K562 (cell line): ENCODE results near the gene ECHDC1.

ENCODE experiments used
- ATF2 ChIP-seq: sonication (generic); formaldehyde crosslinking; IDR thresholded peaks from 2 replicates; pipeline ENCODE4 v1.8.1; 2022; ENCODE audit warnings: missing genetic modification reagents
- CSDE1 ChIP-seq, 2 experiments: fragments of 450-650 bp; IDR thresholded peaks; 2 replicates each; pipeline ENCODE4 v1.6.1; 2016; ENCODE audit warnings: mild to moderate bottlenecking in 1 of 2
- EP300 ChIP-seq: IDR thresholded peaks from 2 replicates; pipeline ENCODE4 v1.6.1; 2012; ENCODE audit warnings: low read length, improper control_type of control experiment
- HDAC6 ChIP-seq: IDR thresholded peaks from 2 replicates; pipeline ENCODE4 v1.6.1; 2012; ENCODE audit warnings: low read depth, mild to moderate bottlenecking, control low read depth, inconsistent platforms, low read length, moderate library complexity
- KAT8 ChIP-seq: fragments of 450-650 bp; IDR thresholded peaks from 2 replicates; pipeline ENCODE4 v1.6.1; 2016; ENCODE audit warnings: low read depth, mild to moderate bottlenecking
- MAX ChIP-seq: sonication (generic); formaldehyde crosslinking; IDR thresholded peaks from 2 replicates; pipeline ENCODE4 v1.9.0; 2022; ENCODE audit warnings: mild to moderate bottlenecking, missing genetic modification reagents
- POLR2A ChIP-seq: fragments of 450-650 bp; conservative IDR thresholded peaks from 2 replicates; pipeline ENCODE4 v1.6.1; 2016
- SIRT6 ChIP-seq: IDR thresholded peaks from one replicate; pipeline ENCODE4 v1.6.1; 2012; ENCODE audit warnings: low read depth, mild to moderate bottlenecking, control low read depth, inconsistent platforms, low read length, moderate library complexity
- YY1 ChIP-seq, 3 experiments: IDR thresholded peaks; 2 replicates each; pipeline ENCODE4 v1.6.1; 2011; ENCODE audit warnings: low read length in 2 of 3, mild to moderate bottlenecking in 2 of 3, moderate library complexity in 2 of 3, borderline replicate concordance in 1 of 3, control low read depth in 1 of 3, low read depth in 1 of 3; ENCODE audit not compliant: insufficient read depth in 3 of 3, insufficient replicate concordance in 2 of 3, control insufficient read depth in 1 of 3, insufficient read length in 1 of 3; ENCODE audit errors: extremely low read depth in 1 of 3
- ZBTB26 ChIP-seq: fragments of 450-650 bp; formaldehyde crosslinking; IDR thresholded peaks from 2 replicates; pipeline ENCODE4 v1.4.0; 2022; ENCODE audit warnings: missing genetic modification characterization
- TF ChIP-seq, protein P1 (sequence below): fragments of 450-650 bp; IDR thresholded peaks from 2 replicates; pipeline ENCODE4 v1.6.1; 2016; ENCODE audit warnings: low read depth
- TF ChIP-seq, protein P2 (sequence below): fragments of 250-450 bp; sonication (Bioruptor Pico); IDR thresholded peaks from 2 replicates; pipeline ENCODE4 v1.8.0; 2021; ENCODE audit warnings: mild to moderate bottlenecking, moderate library complexity
- TF ChIP-seq, protein P3 (sequence below), 3 experiments: IDR thresholded peaks in 2 of 3; conservative IDR thresholded peaks in 1 of 3; 2 replicates each; pipeline ENCODE4 v1.5.1; 2011 to 2012; ENCODE audit warnings: low read length in 3 of 3, mild to moderate bottlenecking in 3 of 3, control low read depth in 2 of 3, improper control_type of control experiment in 1 of 3, inconsistent platforms in 1 of 3, low read depth in 1 of 3, mixed read lengths in 1 of 3, moderate library complexity in 1 of 3; ENCODE audit not compliant: insufficient read depth in 2 of 3

DNA sequence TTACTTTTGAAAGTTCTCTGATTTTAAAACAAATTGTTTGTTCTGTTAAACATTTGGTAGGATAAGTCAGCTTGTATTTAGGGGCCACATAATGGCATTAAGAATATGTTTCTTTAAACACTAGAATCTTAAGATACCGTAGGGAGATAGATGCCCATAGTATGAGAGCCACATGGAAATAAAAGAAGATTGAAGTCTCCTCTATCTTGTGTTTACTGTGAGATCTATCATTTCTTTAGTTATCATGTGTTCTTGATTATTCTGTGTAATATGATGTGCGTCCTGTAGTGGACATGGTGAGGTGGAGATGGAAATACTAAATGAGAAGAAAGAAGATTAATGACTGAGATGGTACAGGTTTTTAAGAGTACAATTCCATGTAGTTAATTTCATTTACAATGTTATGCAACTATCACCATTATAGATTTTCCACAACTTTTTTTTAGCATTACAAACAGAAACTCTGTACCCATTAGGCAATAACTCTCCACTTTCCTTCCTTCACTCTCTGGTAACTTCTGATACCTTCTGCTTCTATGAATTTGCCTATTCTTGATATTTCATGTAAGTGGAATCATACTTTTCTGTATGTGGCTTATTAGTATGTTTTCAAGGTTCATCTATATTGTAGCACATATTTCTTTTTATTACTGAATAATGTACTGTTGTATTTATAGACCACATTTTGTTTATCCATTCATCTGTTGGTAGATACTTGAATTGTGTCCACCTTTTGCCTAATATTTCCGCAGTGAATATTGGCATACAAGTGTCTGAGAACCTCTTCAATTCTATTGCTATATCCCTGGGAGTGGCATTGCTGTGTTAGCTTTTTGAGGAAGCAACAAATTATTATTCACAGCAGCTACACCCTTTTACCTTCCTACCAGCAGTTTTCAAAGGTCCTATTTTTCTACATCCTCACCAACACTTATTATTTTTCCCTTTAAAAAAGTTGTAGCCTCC is 65.2 kb downstream of the ECHDC1 start:
- TF ChIP-seq MAX (CRISPR knock-in tag) = no peak
- TF ChIP-seq, protein P1, sequence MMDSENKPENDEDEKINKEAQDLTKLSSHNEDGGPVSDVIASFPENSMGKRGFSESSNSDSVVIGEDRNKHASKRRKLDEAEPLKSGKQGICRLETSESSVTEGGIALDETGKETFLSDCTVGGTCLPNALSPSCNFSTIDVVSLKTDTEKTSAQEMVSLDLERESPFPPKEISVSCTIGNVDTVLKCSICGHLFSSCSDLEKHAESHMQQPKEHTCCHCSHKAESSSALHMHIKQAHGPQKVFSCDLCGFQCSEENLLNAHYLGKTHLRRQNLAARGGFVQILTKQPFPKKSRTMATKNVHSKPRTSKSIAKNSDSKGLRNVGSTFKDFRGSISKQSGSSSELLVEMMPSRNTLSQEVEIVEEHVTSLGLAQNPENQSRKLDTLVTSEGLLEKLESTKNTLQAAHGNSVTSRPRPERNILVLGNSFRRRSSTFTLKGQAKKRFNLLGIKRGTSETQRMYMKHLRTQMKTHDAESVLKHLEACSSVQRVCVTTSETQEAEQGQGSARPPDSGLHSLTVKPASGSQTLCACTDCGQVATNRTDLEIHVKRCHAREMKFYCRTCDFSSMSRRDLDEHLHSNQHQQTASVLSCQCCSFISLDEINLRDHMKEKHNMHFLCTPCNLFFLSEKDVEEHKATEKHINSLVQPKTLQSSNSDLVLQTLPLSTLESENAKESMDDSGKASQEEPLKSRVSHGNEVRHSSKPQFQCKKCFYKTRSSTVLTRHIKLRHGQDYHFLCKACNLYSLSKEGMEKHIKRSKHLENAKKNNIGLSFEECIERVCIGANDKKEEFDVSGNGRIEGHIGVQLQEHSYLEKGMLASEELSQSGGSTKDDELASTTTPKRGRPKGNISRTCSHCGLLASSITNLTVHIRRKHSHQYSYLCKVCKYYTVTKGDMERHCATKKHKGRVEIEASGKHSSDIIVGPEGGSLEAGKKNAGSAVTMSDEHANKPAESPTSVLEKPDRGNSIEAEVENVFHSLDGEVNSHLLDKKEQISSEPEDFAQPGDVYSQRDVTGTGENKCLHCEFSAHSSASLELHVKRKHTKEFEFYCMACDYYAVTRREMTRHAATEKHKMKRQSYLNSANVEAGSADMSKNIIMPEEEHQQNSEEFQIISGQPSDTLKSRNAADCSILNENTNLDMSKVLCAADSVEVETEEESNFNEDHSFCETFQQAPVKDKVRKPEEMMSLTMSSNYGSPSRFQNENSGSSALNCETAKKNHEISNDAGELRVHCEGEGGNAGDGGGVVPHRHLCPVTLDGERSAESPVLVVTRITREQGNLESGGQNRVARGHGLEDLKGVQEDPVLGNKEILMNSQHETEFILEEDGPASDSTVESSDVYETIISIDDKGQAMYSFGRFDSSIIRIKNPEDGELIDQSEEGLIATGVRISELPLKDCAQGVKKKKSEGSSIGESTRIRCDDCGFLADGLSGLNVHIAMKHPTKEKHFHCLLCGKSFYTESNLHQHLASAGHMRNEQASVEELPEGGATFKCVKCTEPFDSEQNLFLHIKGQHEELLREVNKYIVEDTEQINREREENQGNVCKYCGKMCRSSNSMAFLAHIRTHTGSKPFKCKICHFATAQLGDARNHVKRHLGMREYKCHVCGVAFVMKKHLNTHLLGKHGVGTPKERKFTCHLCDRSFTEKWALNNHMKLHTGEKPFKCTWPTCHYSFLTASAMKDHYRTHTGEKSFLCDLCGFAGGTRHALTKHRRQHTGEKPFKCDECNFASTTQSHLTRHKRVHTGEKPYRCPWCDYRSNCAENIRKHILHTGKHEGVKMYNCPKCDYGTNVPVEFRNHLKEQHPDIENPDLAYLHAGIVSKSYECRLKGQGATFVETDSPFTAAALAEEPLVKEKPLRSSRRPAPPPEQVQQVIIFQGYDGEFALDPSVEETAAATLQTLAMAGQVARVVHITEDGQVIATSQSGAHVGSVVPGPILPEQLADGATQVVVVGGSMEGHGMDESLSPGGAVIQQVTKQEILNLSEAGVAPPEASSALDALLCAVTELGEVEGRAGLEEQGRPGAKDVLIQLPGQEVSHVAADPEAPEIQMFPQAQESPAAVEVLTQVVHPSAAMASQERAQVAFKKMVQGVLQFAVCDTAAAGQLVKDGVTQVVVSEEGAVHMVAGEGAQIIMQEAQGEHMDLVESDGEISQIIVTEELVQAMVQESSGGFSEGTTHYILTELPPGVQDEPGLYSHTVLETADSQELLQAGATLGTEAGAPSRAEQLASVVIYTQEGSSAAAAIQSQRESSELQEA = no peak
- no peak for TF ChIP-seq EP300
- no peak for TF ChIP-seq ATF2 (CRISPR knock-in tag)
- TF ChIP-seq, protein P2, sequence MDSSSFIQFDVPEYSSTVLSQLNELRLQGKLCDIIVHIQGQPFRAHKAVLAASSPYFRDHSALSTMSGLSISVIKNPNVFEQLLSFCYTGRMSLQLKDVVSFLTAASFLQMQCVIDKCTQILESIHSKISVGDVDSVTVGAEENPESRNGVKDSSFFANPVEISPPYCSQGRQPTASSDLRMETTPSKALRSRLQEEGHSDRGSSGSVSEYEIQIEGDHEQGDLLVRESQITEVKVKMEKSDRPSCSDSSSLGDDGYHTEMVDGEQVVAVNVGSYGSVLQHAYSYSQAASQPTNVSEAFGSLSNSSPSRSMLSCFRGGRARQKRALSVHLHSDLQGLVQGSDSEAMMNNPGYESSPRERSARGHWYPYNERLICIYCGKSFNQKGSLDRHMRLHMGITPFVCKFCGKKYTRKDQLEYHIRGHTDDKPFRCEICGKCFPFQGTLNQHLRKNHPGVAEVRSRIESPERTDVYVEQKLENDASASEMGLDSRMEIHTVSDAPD (CRISPR knock-in tag) = no peak
- TF ChIP-seq, protein P3, sequence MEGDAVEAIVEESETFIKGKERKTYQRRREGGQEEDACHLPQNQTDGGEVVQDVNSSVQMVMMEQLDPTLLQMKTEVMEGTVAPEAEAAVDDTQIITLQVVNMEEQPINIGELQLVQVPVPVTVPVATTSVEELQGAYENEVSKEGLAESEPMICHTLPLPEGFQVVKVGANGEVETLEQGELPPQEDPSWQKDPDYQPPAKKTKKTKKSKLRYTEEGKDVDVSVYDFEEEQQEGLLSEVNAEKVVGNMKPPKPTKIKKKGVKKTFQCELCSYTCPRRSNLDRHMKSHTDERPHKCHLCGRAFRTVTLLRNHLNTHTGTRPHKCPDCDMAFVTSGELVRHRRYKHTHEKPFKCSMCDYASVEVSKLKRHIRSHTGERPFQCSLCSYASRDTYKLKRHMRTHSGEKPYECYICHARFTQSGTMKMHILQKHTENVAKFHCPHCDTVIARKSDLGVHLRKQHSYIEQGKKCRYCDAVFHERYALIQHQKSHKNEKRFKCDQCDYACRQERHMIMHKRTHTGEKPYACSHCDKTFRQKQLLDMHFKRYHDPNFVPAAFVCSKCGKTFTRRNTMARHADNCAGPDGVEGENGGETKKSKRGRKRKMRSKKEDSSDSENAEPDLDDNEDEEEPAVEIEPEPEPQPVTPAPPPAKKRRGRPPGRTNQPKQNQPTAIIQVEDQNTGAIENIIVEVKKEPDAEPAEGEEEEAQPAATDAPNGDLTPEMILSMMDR (IDR thresholded peaks at IDR 0.05 in 2 of 3, conservative IDR thresholded peaks at IDR 0.05 in 1 of 3; ENCODE audit: insufficient read depth in 2 of 3, low read depth in 1 of 3, low read length in 3 of 3) = no peak
- no peak for TF ChIP-seq ZBTB26 (CRISPR knock-in tag)
- TF ChIP-seq YY1 (IDR thresholded peaks at IDR 0.05; ENCODE audit: borderline replicate concordance in 1 of 3, control insufficient read depth in 1 of 3, extremely low read depth in 1 of 3, insufficient read depth in 3 of 3, insufficient read length in 1 of 3, insufficient replicate concordance in 2 of 3, low read depth in 1 of 3, low read length in 2 of 3) = no peak
- no peak for TF ChIP-seq CSDE1 (IDR thresholded peaks at IDR 0.05)
- TF ChIP-seq KAT8 = no peak
- no peak for TF ChIP-seq SIRT6
- no peak for TF ChIP-seq HDAC6
- no peak for TF ChIP-seq POLR2A
